ENCODE measurements around the gene PCDHGB4.
"Not testable (repeated sequence)": the region's sequence is repeated elsewhere in the genome, so short reads cannot be mapped to it uniquely, and the experiment has no call there.

Gene PCDHGB4

GRCh38 chr5:141387557-141388311 is at the start of gene PCDHGB4:
PCDHGB4 (plus strand) TSS chr5:141387698; CDS start chr5:141387885, 187 bp downstream.
- not testable (repeated sequence) for DNase-seq

- DNase-seq: no peak
These were observed 48.8 kb upstream of the PCDHGB4 start, which contains the start of gene PCDHGA2 for GRCh38 chr5:141338538-141339306. PCDHGA2 (plus strand) TSS chr5:141338760.

GRCh38 chr5:141340781-141341354 is 46.6 kb upstream of the PCDHGB4 start:
- DNase-seq: not testable (repeated sequence)

GRCh38 chr5:141342773-141343172 is 44.7 kb upstream of the PCDHGB4 start:
- DNase-seq: no peak

- no peak for DNase-seq
These were observed 44.1 kb upstream of the PCDHGB4 start, which contains the start of gene PCDHGA3 for GRCh38 chr5:141343242-141343952. PCDHGA3 (plus strand) TSS chr5:141343829; CDS start chr5:141344034, 205 bp downstream.

GRCh38 chr5:141343953-141344463 is 43.5 kb upstream of the PCDHGB4 start:
- no peak for DNase-seq

- no peak for DNase-seq
These were observed 42.2 kb upstream of the PCDHGB4 start for GRCh38 chr5:141345327-141345726.

GRCh38 chr5:141346017-141346416 is 41.5 kb upstream of the PCDHGB4 start:
- DNase-seq: not testable (repeated sequence)

- no peak for DNase-seq
These were observed 37.4 kb upstream of the PCDHGB4 start, which contains the start of gene PCDHGB1 for GRCh38 chr5:141349917-141350619. PCDHGB1 (plus strand) TSS chr5:141350099; CDS start chr5:141350261, 162 bp downstream.

GRCh38 chr5:141351591-141351990 is 35.9 kb upstream of the PCDHGB4 start:
- DNase-seq: no peak

- no peak for DNase-seq
These were observed 32.5 kb upstream of the PCDHGB4 start, which contains the start of gene PCDHGA4 for GRCh38 chr5:141354900-141355469. PCDHGA4 (plus strand) TSS chr5:141355021; CDS start chr5:141355108, 87 bp downstream.

GRCh38 chr5:141355641-141356040 is 31.9 kb upstream of the PCDHGB4 start:
- no peak for DNase-seq

- DNase-seq: no peak
These were observed 31.4 kb upstream of the PCDHGB4 start for GRCh38 chr5:141356133-141356532.

- no peak for DNase-seq
These were observed 30.5 kb upstream of the PCDHGB4 start for GRCh38 chr5:141356950-141357349.

- no peak for DNase-seq
These were observed 27.6 kb upstream of the PCDHGB4 start, which contains the start of gene PCDHGB2 for GRCh38 chr5:141359790-141360426. PCDHGB2 (plus strand) TSS chr5:141359994; CDS start chr5:141360136, 142 bp downstream.

GRCh38 chr5:141360685-141361084 is 26.8 kb upstream of the PCDHGB4 start:
- DNase-seq: no peak

- no peak for DNase-seq
These were observed 24.8 kb upstream of the PCDHGB4 start for GRCh38 chr5:141362719-141363118.

GRCh38 chr5:141363952-141364660 is 23.4 kb upstream of the PCDHGB4 start, which contains the start of gene PCDHGA5:
PCDHGA5 (plus strand) TSS chr5:141364162; CDS start chr5:141364331, 169 bp downstream.
- DNase-seq: no peak

- no peak for DNase-seq
These were observed 21.2 kb upstream of the PCDHGB4 start for GRCh38 chr5:141366016-141366896.
